Activated naive CD8-positive, alpha-beta T cell treated with anti-CD3 and anti-CD28 coated beads for 36 hours (primary cell): ENCODE results near the gene ZNF697. TPM values are rescaled to one million over a fixed set of nuclear protein-coding genes. Genes with fewer than 3 reads are reported as not detected.

ENCODE experiments used
- DNase-seq: peaks from one replicate; pipeline ENCODE4 v3.0.0; 2021
- H3K27ac Mint-ChIP-seq: one replicate; pipeline ENCODE4 v1.8.0; 2022; ENCODE audit warnings: mild to moderate bottlenecking, moderate library complexity, mixed read lengths
- H3K27me3 Mint-ChIP-seq: one replicate; pipeline ENCODE4 v1.8.0; 2022; ENCODE audit warnings: mild to moderate bottlenecking, mixed read lengths
- H3K36me3 Mint-ChIP-seq: one replicate; pipeline ENCODE4 v1.8.0; 2021; ENCODE audit warnings: mild to moderate bottlenecking, mixed read lengths
- H3K4me1 Mint-ChIP-seq: one replicate; pipeline ENCODE4 v1.8.0; 2021; ENCODE audit warnings: mixed read lengths
- H3K4me3 Mint-ChIP-seq: one replicate; pipeline ENCODE4 v1.8.0; 2022; ENCODE audit warnings: mild to moderate bottlenecking, moderate library complexity, mixed read lengths
- H3K9me3 Mint-ChIP-seq: one replicate; pipeline ENCODE4 v1.8.0; 2022; ENCODE audit warnings: mixed read lengths
- total RNA-seq, 2 experiments: library from RNA; stranded (reverse); gene quantifications; one replicate each; pipeline ENCODE4 v1.2.3, GENCODE V29; 2021

ZNF697 gene
- total RNA-seq, 2 experiments from 2014 or later, result 0.91 to 1.1 TPM

- no peak overlapping the region for H3K27ac Mint-ChIP-seq
- H3K4me1 Mint-ChIP-seq, result peaks cover 6% of the 10 kb centered on the region
- H3K9me3 Mint-ChIP-seq, result no peaks in the 10 kb centered on the region
- H3K27me3 Mint-ChIP-seq, result peaks cover 16% of the 10 kb centered on the region
- H3K36me3 Mint-ChIP-seq, result no peaks in the 10 kb centered on the region
- peak overlapping the region; percentile 75 for H3K4me3 Mint-ChIP-seq
- peak; percentile 49 for DNase-seq
Measured at GRCh38 chr1:119675349-119676345, 27.6 kb upstream of the ZNF697 start.

- Mint-ChIP-seq H3K4me1 (peaks cover 6% of the 10 kb centered on the region), H3K27ac (no peak overlapping the region), H3K36me3 (no peaks in the 10 kb centered on the region), H3K4me3 (no peak overlapping the region), H3K27me3 (peaks cover 16% of the 10 kb centered on the region), H3K9me3 (no peaks in the 10 kb centered on the region)
- no peak for DNase-seq
Measured at GRCh38 chr1:119674835-119675289, 26.8 kb upstream of the ZNF697 start.

GRCh38 chr1:119674111-119674526, 26.1 kb upstream of the ZNF697 start:
- Mint-ChIP-seq H3K36me3 (no peaks in the 10 kb centered on the region), H3K27ac (no peak overlapping the region), H3K27me3 (peaks cover 16% of the 10 kb centered on the region), H3K4me3 (no peak overlapping the region), H3K4me1 (peaks cover 6% of the 10 kb centered on the region), H3K9me3 (no peaks in the 10 kb centered on the region)
- DNase-seq, result no peak

DNA sequence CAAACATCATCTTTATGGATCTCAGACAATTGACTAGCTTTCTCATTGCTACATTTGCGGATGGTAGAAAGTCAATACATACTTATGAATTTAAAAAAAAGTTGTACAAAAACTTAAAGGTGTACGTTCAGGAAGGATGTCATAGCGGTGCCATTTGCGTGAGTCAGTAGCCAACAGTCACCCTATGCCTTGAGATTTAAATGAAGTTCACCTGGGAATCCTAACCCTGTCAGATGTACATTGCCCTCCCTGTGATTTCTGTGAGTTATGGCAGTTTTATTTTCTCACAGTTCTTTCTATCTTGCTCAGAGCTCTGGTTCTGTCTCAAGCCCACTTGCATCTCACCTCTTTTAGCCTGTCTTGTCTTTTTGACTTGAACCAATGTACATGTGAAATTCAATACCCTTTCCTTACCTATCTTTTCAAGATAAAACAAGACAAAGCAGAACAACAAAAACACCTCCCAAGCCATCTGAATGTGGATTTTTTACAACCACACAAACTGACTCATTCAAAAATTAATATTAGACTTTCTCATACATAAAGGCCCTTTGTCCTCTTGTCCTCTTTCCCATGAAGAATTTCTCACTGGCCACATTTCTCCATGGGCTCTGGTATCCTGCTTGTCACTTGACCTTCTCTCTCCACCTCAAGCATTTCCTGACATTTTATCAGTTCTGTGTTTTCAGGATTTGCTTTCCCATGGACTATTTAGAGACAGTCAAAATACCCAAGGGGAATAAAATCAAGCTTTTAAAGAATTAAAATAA, 25.3 kb upstream of the ZNF697 start:
- Mint-ChIP-seq H3K4me3 (no peak overlapping the region), H3K36me3 (no peaks in the 10 kb centered on the region), H3K9me3 (no peaks in the 10 kb centered on the region), H3K27me3 (peaks cover 16% of the 10 kb centered on the region), H3K27ac (no peak overlapping the region), H3K4me1 (peaks cover 6% of the 10 kb centered on the region)
- DNase-seq, result no peak

DNA sequence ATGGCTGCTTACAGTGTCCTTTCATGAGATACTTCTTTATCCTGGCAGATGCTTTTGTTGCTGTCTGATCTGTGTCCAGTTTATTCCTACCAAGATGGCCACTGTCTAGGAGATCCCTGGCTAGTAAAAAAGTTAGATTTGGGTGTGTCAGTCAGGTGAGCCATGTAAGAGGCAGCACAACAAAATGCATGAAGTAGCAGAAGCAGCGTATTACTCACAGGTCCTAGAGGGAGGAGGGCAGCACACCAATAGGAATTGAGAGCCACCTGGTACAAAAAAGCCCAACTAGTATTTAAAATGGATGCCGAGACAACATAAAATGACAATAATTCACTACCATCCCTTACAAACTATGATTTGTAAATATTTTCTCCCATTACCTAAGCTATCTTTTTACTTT, 22.8 kb upstream of the ZNF697 start:
- peaks cover 6% of the 10 kb centered on the region for H3K4me1 Mint-ChIP-seq
- H3K4me3 Mint-ChIP-seq, result no peak overlapping the region
- H3K9me3 Mint-ChIP-seq, result no peaks in the 10 kb centered on the region
- H3K27ac Mint-ChIP-seq, result no peak overlapping the region
- DNase-seq, result no peak
- H3K27me3 Mint-ChIP-seq, result peaks cover 16% of the 10 kb centered on the region
- no peaks in the 10 kb centered on the region for H3K36me3 Mint-ChIP-seq

GRCh38 chr1:119667173-119667572, 19.1 kb upstream of the ZNF697 start:
- no peak overlapping the region for H3K27ac Mint-ChIP-seq
- DNase-seq, result no peak
- H3K4me3 Mint-ChIP-seq, result no peak overlapping the region
- peaks cover 5% of the 10 kb centered on the region for H3K27me3 Mint-ChIP-seq
- peaks cover 2% of the 10 kb centered on the region for H3K4me1 Mint-ChIP-seq
- H3K36me3 Mint-ChIP-seq, result no peaks in the 10 kb centered on the region
- H3K9me3 Mint-ChIP-seq, result no peaks in the 10 kb centered on the region

GRCh38 chr1:119664067-119664466, 16.0 kb upstream of the ZNF697 start:
- no peaks in the 10 kb centered on the region for H3K36me3 Mint-ChIP-seq
- no peak overlapping the region for H3K4me3 Mint-ChIP-seq
- peaks cover 5% of the 10 kb centered on the region for H3K4me1 Mint-ChIP-seq
- no peak overlapping the region for H3K27ac Mint-ChIP-seq
- no peaks in the 10 kb centered on the region for H3K9me3 Mint-ChIP-seq
- DNase-seq, result no peak
- peaks cover 16% of the 10 kb centered on the region for H3K27me3 Mint-ChIP-seq

DNA sequence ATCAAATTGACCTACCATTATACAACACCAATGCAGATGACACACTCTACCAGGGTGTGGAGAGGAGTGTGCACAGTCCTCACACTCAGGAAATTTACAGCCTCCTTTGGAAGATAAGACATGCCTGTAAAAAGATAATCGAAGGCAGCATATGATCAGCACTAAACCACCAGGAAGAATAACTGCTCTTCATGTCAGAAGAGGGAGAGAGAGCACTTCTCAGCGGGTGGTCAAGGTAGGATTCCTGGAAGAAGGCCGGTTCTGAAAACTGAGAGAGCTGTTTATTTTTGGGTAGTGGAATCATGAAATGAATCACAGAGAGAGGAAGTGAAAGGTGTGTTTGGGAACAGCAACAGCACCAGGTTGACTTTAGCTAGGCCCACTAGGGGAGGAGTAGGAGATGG, 14.0 kb upstream of the ZNF697 start:
- Mint-ChIP-seq H3K27me3 (peaks cover 17% of the 10 kb centered on the region), H3K4me1 (peaks cover 5% of the 10 kb centered on the region), H3K36me3 (no peaks in the 10 kb centered on the region), H3K27ac (no peak overlapping the region), H3K4me3 (no peak overlapping the region), H3K9me3 (no peaks in the 10 kb centered on the region)
- no peak for DNase-seq

DNA sequence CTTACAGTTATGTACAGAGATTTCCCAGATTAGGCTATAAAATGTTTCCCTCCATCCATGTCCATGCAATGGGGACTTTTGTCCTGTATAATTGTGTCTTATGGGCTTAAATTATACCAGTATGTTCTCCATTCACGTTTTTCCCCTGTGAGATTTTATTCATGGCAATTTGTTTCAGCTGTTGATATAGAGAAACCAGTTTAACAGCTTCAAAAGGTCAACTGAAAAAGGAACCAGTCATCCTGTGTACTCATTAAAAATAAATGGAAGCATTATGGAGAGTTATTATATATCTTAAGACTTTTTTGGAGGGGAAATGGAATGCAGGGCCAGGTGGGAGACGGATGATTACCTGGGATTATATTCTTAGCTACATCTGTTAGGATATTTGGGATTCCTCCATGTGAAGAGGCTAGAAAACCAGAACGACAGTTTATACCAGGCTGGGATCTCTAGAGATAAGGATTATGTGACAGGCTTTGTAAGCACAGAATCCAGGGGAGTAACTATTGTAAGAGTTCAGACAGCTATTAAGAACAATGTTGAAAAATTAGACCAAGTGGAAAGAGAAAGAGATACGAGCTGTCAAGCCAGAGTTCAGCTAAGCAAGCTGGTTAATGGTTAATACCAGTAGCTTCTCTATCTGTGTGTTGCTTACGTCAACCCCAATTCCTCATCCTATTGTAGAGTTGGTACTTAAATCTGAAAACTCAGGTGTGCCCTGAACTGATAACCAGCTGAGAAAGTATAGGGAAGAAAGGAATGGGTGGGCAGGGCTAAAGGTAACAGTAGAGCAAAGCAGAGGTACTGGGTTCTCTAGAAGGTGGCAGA, 12.4 kb upstream of the ZNF697 start:
- H3K27me3 Mint-ChIP-seq, result peaks cover 31% of the 10 kb centered on the region
- no peaks in the 10 kb centered on the region for H3K36me3 Mint-ChIP-seq
- no peak for DNase-seq
- no peak overlapping the region for H3K4me3 Mint-ChIP-seq
- peaks cover 7% of the 10 kb centered on the region for H3K4me1 Mint-ChIP-seq
- no peaks in the 10 kb centered on the region for H3K9me3 Mint-ChIP-seq
- H3K27ac Mint-ChIP-seq, result no peak overlapping the region

DNA sequence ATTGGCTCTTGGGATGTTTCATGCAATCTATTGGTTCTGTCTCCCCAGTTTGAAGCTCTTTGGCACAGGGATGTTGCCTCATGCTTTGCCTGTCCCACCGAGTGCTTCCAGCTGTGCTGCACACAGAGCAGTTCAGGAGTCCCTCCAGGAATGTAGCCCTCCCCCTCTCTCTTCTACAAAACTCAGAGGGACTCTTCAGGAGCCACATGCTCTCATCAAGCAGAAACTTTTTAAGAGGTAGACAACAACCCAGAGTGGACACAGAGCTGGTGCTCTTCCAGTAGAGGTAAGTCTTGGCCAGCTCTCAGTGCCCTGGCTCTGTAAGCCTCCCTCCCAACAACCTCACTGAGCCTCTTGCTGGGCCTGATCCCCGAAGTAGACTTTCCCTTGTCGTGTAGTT, 11.6 kb upstream of the ZNF697 start:
- H3K4me1 Mint-ChIP-seq, result peaks cover 7% of the 10 kb centered on the region
- H3K27ac Mint-ChIP-seq, result no peak overlapping the region
- no peak overlapping the region for H3K4me3 Mint-ChIP-seq
- H3K27me3 Mint-ChIP-seq, result peaks cover 36% of the 10 kb centered on the region
- no peaks in the 10 kb centered on the region for H3K36me3 Mint-ChIP-seq
- no peaks in the 10 kb centered on the region for H3K9me3 Mint-ChIP-seq
- no peak for DNase-seq

GRCh38 chr1:119656410-119656955, 8.4 kb upstream of the ZNF697 start:
- H3K4me1 Mint-ChIP-seq, result peaks cover 2% of the 10 kb centered on the region
- H3K27ac Mint-ChIP-seq, result no peak overlapping the region
- DNase-seq, result no peak
- no peaks in the 10 kb centered on the region for H3K9me3 Mint-ChIP-seq
- peaks cover 59% of the 10 kb centered on the region for H3K27me3 Mint-ChIP-seq
- no peaks in the 10 kb centered on the region for H3K36me3 Mint-ChIP-seq
- no peak overlapping the region for H3K4me3 Mint-ChIP-seq

GRCh38 chr1:119655154-119655553, 7.1 kb upstream of the ZNF697 start:
- H3K27me3 Mint-ChIP-seq, result peaks cover 63% of the 10 kb centered on the region
- H3K27ac Mint-ChIP-seq, result no peak overlapping the region

DNA sequence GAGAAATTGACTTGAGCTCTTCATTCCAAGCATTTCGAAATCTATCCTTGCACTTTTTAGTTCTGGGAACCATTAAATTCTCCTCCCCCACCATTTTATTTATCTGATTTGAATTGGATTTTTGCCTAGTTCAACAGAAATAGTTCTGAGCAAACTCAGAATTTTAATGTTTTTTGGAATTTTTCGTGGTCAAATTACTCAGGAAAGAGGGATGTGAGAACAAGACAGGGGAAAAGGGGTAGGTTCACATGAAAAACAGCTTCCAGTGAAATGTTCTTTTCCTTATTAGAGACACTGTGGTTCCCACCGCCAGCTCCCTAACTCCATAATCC, 5.7 kb upstream of the ZNF697 start:
- Mint-ChIP-seq H3K27me3 (peaks cover 69% of the 10 kb centered on the region), H3K4me3 (no peak overlapping the region), H3K4me1 (peaks cover 4% of the 10 kb centered on the region), H3K27ac (no peak overlapping the region), H3K36me3 (no peaks in the 10 kb centered on the region), H3K9me3 (no peaks in the 10 kb centered on the region)
- DNase-seq, result no peak

More at GRCh38 chr1:119655154-119655553, 7.1 kb upstream of the ZNF697 start:
- H3K9me3 Mint-ChIP-seq, result no peaks in the 10 kb centered on the region
- H3K4me3 Mint-ChIP-seq, result no peak overlapping the region
- peaks cover 2% of the 10 kb centered on the region for H3K4me1 Mint-ChIP-seq
- DNase-seq, result no peak
- no peaks in the 10 kb centered on the region for H3K36me3 Mint-ChIP-seq

DNA sequence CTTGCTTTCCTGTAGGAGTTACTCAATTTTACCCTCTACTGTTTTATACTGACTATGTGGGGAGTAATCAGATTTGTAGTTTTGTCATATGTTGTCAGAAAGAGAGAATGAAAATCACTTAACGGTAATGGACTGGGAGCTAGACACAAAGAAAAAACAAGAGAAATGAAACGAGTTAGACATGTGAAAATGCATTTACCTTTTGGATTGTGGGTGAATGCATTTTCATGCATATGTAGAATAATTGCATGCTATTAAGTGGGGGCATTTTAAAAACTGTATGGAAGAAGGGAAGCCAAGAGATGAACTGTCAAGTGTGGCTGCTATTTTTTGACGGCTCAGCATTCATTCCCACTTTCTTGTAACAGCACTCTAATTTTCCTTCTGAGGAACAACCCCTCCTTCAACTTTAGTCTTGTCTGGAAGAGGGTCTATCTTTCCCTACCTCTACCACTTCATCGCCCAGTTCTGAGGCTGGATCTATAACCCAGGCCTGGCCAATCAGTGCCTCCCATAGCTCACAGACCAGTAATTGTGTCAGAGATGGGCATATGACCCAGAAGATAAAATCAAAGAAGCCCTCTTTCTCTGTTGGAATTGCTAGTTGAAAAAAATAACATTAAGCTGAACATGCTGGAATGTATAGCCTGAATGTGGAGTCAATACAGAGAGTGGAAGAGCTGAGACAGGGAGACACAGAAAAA, 5.2 kb upstream of the ZNF697 start:
- H3K27ac Mint-ChIP-seq, result no peak overlapping the region
- H3K36me3 Mint-ChIP-seq, result no peaks in the 10 kb centered on the region
- peaks cover 74% of the 10 kb centered on the region for H3K27me3 Mint-ChIP-seq
- peaks cover 6% of the 10 kb centered on the region for H3K4me1 Mint-ChIP-seq
- no peak overlapping the region for H3K4me3 Mint-ChIP-seq
- no peak for DNase-seq
- no peaks in the 10 kb centered on the region for H3K9me3 Mint-ChIP-seq
